ENCODE measurements around the gene TTC34. TPM values are rescaled to one million over a fixed set of nuclear protein-coding genes. Genes with fewer than 3 reads are reported as not detected.
A peak's percentile ranks its signal among the peaks of the same experiment; 100 is the strongest.

Gene TTC34
- total and polyA plus RNA-seq, 9 of the 15 experiments (the other 6 are each of a cell fraction or from before 2014, with no cell fraction given), result 0.03 to 0.38 (median 0.05) TPM; not detected in 2

DNA sequence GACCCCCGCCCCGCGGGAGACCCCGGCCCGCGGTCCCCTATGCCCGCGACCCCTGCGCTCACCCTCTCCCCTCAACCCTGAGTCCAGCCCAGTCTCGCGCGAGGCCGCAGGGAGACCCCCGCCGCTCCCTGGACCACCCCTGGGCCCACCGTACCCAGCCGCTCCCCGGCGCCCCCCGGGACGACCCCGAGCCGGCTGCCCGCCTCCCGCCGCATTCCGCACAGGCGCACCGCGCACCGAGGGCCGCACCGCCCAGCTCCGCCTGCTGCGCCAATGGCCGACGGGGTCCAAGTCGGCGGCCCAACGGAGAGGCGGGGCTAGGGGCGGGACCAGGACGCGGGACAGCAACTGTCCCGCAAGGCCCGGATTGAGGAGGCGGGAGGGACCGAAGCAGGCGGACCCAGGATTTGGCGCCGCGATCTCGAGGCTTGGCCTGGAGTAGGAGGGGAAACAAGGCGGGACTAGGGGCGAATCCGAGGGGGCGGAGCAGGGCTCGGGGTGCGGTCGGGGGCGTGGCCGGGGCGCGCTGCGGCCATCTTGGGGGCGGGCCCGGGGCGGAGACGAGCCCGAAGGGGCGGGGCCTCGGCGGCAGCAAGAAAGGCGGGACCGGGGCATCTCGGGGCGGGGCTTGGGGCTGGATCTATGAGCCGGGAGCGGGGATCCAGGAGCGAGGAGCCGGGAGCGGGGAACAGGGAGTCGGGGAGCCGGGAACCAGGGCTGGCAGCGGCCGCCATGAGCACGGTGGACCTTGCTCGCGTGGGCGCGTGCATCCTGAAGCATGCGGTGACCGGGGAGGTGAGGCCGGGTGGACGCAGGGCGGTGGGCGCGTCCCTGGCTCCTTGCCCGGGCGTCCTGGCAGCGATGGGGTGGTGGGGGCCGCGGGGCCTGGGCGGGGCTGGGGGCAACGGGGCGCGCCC lies 215.1 kb downstream of the TTC34 start, which contains the start of gene PRXL2B (continued):
- TF ChIP-seq PHF8 (IDR thresholded peaks at IDR 0.05; ENCODE audit: borderline replicate concordance, low read length) (peak; percentile 58; the same call in 1 of the 2 replicates), HDAC6 (IDR thresholded peaks at IDR 0.05; ENCODE audit: low read depth, low read length) (no peak), BMI1 (IDR thresholded peaks at IDR 0.05; ENCODE audit: low read length) (no peak), NCOA4 (IDR thresholded peaks at IDR 0.05; ENCODE audit: partially characterized antibody) (no peak), LCOR (CRISPR knock-in tag; IDR thresholded peaks at IDR 0.05) (0 out of 2 replicates have a peak, but pooled peaks have one; percentile 26), TARDBP (IDR thresholded peaks at IDR 0.05) (peak; percentile 50; the same call in 1 of the 2 replicates), GABPB1 (CRISPR knock-in tag; IDR thresholded peaks at IDR 0.05) (no peak), ATF1 (CRISPR knock-in tag; IDR thresholded peaks at IDR 0.05) (no peak; the same call in 1 of the 2 replicates), ATF1 (tag; IDR thresholded peaks at IDR 0.05) (no peak), BRF1 (IDR thresholded peaks at IDR 0.05; ENCODE audit: borderline replicate concordance, extremely low read depth, insufficient read length) (no peak), RBFOX2 (IDR thresholded peaks at IDR 0.05; ENCODE audit: low read depth, low read length) (peak; percentile 89), ESRRB (CRISPR knock-in tag; IDR thresholded peaks at IDR 0.05; ENCODE audit: borderline replicate concordance) (no peak), HOXB6 (CRISPR knock-in tag; IDR thresholded peaks at IDR 0.05; ENCODE audit: borderline replicate concordance) (no peak), ZNF134 (CRISPR knock-in tag; conservative IDR thresholded peaks at IDR 0.05) (no peak), ZBTB17 (CRISPR knock-in tag; IDR thresholded peaks at IDR 0.05) (no peak), CXXC5 (CRISPR knock-in tag; IDR thresholded peaks at IDR 0.05) (peak; percentile 3), MYC (IDR thresholded peaks at IDR 0.05; ENCODE audit: low read depth, low read length) (peak; percentile 58), MYC (CRISPR knock-in tag; IDR thresholded peaks at IDR 0.05; ENCODE audit: borderline replicate concordance, low read depth) (no peak), RBM25 (IDR thresholded peaks at IDR 0.05; ENCODE audit: low read depth, low read length, severe bottlenecking) (no peak)
- TF ChIP-seq, protein P1, sequence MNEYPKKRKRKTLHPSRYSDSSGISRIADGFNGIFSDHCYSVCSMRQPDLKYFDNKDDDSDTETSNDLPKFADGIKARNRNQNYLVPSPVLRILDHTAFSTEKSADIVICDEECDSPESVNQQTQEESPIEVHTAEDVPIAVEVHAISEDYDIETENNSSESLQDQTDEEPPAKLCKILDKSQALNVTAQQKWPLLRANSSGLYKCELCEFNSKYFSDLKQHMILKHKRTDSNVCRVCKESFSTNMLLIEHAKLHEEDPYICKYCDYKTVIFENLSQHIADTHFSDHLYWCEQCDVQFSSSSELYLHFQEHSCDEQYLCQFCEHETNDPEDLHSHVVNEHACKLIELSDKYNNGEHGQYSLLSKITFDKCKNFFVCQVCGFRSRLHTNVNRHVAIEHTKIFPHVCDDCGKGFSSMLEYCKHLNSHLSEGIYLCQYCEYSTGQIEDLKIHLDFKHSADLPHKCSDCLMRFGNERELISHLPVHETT (CRISPR knock-in tag; conservative IDR thresholded peaks at IDR 0.05 in 1 of 2, IDR thresholded peaks at IDR 0.05 in 1 of 2), result peak in 1 of 2 experiments; percentile 14; a peak in 1 of 4 replicates
- TF ChIP-seq, protein P2, sequence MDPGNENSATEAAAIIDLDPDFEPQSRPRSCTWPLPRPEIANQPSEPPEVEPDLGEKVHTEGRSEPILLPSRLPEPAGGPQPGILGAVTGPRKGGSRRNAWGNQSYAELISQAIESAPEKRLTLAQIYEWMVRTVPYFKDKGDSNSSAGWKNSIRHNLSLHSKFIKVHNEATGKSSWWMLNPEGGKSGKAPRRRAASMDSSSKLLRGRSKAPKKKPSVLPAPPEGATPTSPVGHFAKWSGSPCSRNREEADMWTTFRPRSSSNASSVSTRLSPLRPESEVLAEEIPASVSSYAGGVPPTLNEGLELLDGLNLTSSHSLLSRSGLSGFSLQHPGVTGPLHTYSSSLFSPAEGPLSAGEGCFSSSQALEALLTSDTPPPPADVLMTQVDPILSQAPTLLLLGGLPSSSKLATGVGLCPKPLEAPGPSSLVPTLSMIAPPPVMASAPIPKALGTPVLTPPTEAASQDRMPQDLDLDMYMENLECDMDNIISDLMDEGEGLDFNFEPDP (CRISPR knock-in tag; IDR thresholded peaks at IDR 0.05), result no peak
- TF ChIP-seq, protein P3, sequence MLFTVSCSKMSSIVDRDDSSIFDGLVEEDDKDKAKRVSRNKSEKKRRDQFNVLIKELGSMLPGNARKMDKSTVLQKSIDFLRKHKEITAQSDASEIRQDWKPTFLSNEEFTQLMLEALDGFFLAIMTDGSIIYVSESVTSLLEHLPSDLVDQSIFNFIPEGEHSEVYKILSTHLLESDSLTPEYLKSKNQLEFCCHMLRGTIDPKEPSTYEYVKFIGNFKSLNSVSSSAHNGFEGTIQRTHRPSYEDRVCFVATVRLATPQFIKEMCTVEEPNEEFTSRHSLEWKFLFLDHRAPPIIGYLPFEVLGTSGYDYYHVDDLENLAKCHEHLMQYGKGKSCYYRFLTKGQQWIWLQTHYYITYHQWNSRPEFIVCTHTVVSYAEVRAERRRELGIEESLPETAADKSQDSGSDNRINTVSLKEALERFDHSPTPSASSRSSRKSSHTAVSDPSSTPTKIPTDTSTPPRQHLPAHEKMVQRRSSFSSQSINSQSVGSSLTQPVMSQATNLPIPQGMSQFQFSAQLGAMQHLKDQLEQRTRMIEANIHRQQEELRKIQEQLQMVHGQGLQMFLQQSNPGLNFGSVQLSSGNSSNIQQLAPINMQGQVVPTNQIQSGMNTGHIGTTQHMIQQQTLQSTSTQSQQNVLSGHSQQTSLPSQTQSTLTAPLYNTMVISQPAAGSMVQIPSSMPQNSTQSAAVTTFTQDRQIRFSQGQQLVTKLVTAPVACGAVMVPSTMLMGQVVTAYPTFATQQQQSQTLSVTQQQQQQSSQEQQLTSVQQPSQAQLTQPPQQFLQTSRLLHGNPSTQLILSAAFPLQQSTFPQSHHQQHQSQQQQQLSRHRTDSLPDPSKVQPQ (CRISPR knock-in tag; IDR thresholded peaks at IDR 0.05; ENCODE audit: borderline replicate concordance), result no peak
